Measurements from ENCODE around the gene ALG9. TPM values are rescaled to one million over a fixed set of nuclear protein-coding genes. Genes with fewer than 3 reads are reported as not detected.

The ALG9 gene
- total and polyA plus RNA-seq, 10 of the 15 experiments (the other 5 are each of a cell fraction or from before 2014, with no cell fraction given): 10.8 to 41.6 (median 25.5) TPM

- TF ChIP-seq FOS (IDR thresholded peaks at IDR 0.05; ENCODE audit: borderline replicate concordance, extremely low read depth, insufficient read length) (no peak), SMC3 (IDR thresholded peaks at IDR 0.05; ENCODE audit: borderline replicate concordance, low read length) (no peak), BRCA1 (IDR thresholded peaks at IDR 0.05; ENCODE audit: low read depth, low read length) (no peak), BHLHE40 (IDR thresholded peaks at IDR 0.05; ENCODE audit: borderline replicate concordance in 1 of 2, low read depth in 2 of 2, low read length in 1 of 2) (no peak), NRF1 (conservative IDR thresholded peaks at IDR 0.05; ENCODE audit: low read depth, low read length) (no peak), CHD2 (IDR thresholded peaks at IDR 0.05; ENCODE audit: borderline replicate concordance, low read depth, low read length) (no peak)
These were observed 106.8 kb downstream of the ALG9 start (continued) for GRCh38 chr11:111764621-111765020.

GRCh38 chr11:111762981-111763643, 108.3 kb downstream of the ALG9 start:
- Histone ChIP-seq H3K4me3 (no peak overlapping the region), H3K4me2 (ENCODE audit: control insufficient read depth, insufficient read depth) (peak overlapping the region; percentile 8; the same call in 1 of the 2 replicates), H3K27me3 (replicated peaks in 1 of 2; ENCODE audit: control insufficient read depth in 2 of 2, insufficient read depth in 2 of 2, low read length in 1 of 2) (no peaks in the 10 kb centered on the region), H3K27ac (ENCODE audit: control insufficient read depth, insufficient read depth) (no peak overlapping the region), H2AFZ (ENCODE audit: control insufficient read depth, low read depth, low read length) (no peak overlapping the region), H3K79me2 (ENCODE audit: control insufficient read depth, insufficient read depth, low read length) (peaks cover 22% of the 10 kb centered on the region), H3K36me3 (ENCODE audit: control insufficient read depth in 2 of 2, insufficient read depth in 2 of 2, low read length in 1 of 2) (peaks cover 3 to 23% of the 10 kb centered on the region in 2 experiments), H3K9ac (ENCODE audit: control insufficient read depth, insufficient read depth, low read length) (no peak overlapping the region), H3K4me1 (ENCODE audit: control insufficient read depth, insufficient read depth, low read length) (no peaks in the 10 kb centered on the region; the same call in 1 of the 2 replicates), H3K9me3 (replicated peaks; ENCODE audit: control insufficient read depth, insufficient read depth, low read length) (no peaks in the 10 kb centered on the region), H4K20me1 (ENCODE audit: control insufficient read depth, insufficient read depth) (no peaks in the 10 kb centered on the region)
- TF ChIP-seq, protein P1, sequence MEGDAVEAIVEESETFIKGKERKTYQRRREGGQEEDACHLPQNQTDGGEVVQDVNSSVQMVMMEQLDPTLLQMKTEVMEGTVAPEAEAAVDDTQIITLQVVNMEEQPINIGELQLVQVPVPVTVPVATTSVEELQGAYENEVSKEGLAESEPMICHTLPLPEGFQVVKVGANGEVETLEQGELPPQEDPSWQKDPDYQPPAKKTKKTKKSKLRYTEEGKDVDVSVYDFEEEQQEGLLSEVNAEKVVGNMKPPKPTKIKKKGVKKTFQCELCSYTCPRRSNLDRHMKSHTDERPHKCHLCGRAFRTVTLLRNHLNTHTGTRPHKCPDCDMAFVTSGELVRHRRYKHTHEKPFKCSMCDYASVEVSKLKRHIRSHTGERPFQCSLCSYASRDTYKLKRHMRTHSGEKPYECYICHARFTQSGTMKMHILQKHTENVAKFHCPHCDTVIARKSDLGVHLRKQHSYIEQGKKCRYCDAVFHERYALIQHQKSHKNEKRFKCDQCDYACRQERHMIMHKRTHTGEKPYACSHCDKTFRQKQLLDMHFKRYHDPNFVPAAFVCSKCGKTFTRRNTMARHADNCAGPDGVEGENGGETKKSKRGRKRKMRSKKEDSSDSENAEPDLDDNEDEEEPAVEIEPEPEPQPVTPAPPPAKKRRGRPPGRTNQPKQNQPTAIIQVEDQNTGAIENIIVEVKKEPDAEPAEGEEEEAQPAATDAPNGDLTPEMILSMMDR (IDR thresholded peaks at IDR 0.05 in 2 of 3, conservative IDR thresholded peaks at IDR 0.05 in 1 of 3; ENCODE audit: control insufficient read depth in 2 of 3, extremely low read depth in 1 of 3, insufficient read depth in 1 of 3, low read depth in 3 of 3, low read length in 3 of 3): peak in 1 of 3 experiments; percentile 8; a peak in 1 of 6 replicates
- no peak for TF ChIP-seq BMI1 (IDR thresholded peaks at IDR 0.05; ENCODE audit: borderline replicate concordance)
- CTCF ChIA-PET: interaction anchor here (1.3 to 13.4 kb wide), 12 partner anchors 14 to 197 kb away, joined by 3 to 174 read pairs (median 6); partner anchors contain the start of gene SIK2
- ATAC-seq: no peak
- DNase-seq (ENCODE audit: low read depth, low spot score): no peak
- no TSS peak for BruUV-seq (replicated peaks)
- POLR2A ChIA-PET: interaction anchor here (1.1 to 6.0 kb wide), 4 partner anchors 14 to 160 kb away, joined by 4 to 36 read pairs (median 9); partner anchors contain the start of gene SIK2
- SMC1A ChIA-PET (ENCODE audit: uncharacterized antibody, unreplicated experiment): interaction anchor here (0.8 to 8.1 kb wide), 22 partner anchors 10 to 176 kb away, joined by 3 to 154 read pairs (median 4); partner anchors contain the start of gene SIK2
- intact Hi-C loops (cut with micrococcal nuclease; ENCODE audit: unreplicated experiment): no loop called here
- RAD21 ChIA-PET (ENCODE audit: unreplicated experiment): interaction anchor here (0.7 to 7.6 kb wide), 10 partner anchors 15 to 176 kb away, joined by 3 to 136 read pairs (median 4); partner anchors contain the start of gene SIK2
- in situ Hi-C loops (cut with MboI): no loop called here
- 78% methylated on average over 3 of the region's 3 CpGs for WGBS (ENCODE audit: insufficient coverage, insufficient replicate concordance, low lambda C conversion rate, missing lambda C conversion rate)
- no peak for FAIRE-seq

All from GM12878 (cell line).